ENCODE data around the gene RBCK1.
A peak's percentile ranks its signal among the peaks of the same experiment; 100 is the strongest.
"Not testable (repeated sequence)": the region's sequence is repeated elsewhere in the genome, so short reads cannot be mapped to it uniquely, and the experiment has no call there.

Gene RBCK1

GRCh38 chr20:370151-370600 is 37.9 kb upstream of the RBCK1 start:
- no peaks in the 10 kb centered on the region for H3K36me3 ChIP-seq (ENCODE audit: insufficient read depth, low read length)
- H3K4me1 ChIP-seq (ENCODE audit: insufficient read depth, low read length), result no peaks in the 10 kb centered on the region
- H2AFZ ChIP-seq (ENCODE audit: low read depth, low read length), result no peak overlapping the region
- peaks cover 2% of the 10 kb centered on the region for H3K27me3 ChIP-seq (ENCODE audit: insufficient read depth, low read length)
- no peaks in the 10 kb centered on the region for H3K9me3 ChIP-seq (ENCODE audit: low read length)
- no peak overlapping the region for H3K4me3 ChIP-seq (ENCODE audit: low read length)

- Histone ChIP-seq H3K9me3 (ENCODE audit: low read length) (no peaks in the 10 kb centered on the region), H3K4me1 (ENCODE audit: insufficient read depth, low read length) (no peaks in the 10 kb centered on the region), H2AFZ (ENCODE audit: low read depth, low read length) (no peak overlapping the region), H3K36me3 (ENCODE audit: insufficient read depth, low read length) (no peaks in the 10 kb centered on the region), H3K4me3 (ENCODE audit: low read length) (no peak overlapping the region), H3K27me3 (ENCODE audit: insufficient read depth, low read length) (peaks cover 2% of the 10 kb centered on the region)
Measured at GRCh38 chr20:370977-371754, 36.9 kb upstream of the RBCK1 start.

- Histone ChIP-seq H3K36me3 (ENCODE audit: insufficient read depth, low read length) (no peaks in the 10 kb centered on the region), H3K9me3 (ENCODE audit: low read length) (no peaks in the 10 kb centered on the region), H3K27me3 (ENCODE audit: insufficient read depth, low read length) (peaks cover 2% of the 10 kb centered on the region), H3K4me3 (ENCODE audit: low read length) (no peak overlapping the region), H3K4me1 (ENCODE audit: insufficient read depth, low read length) (no peaks in the 10 kb centered on the region), H2AFZ (ENCODE audit: low read depth, low read length) (no peak overlapping the region)
Measured at GRCh38 chr20:371755-372542, 36.1 kb upstream of the RBCK1 start.

GRCh38 chr20:372543-373082 is 35.5 kb upstream of the RBCK1 start:
- H3K27me3 ChIP-seq (ENCODE audit: insufficient read depth, low read length); H3K9me3 ChIP-seq (ENCODE audit: low read length); H3K36me3 ChIP-seq (ENCODE audit: insufficient read depth, low read length); H3K4me3 ChIP-seq (ENCODE audit: low read length); H2AFZ ChIP-seq (ENCODE audit: low read depth, low read length); H3K4me1 ChIP-seq (ENCODE audit: insufficient read depth, low read length): not testable (repeated sequence)

- H3K36me3 ChIP-seq (ENCODE audit: insufficient read depth, low read length), result no peaks in the 10 kb centered on the region
- H3K4me3 ChIP-seq (ENCODE audit: low read length), result no peak overlapping the region
Measured at GRCh38 chr20:373171-373890, 34.8 kb upstream of the RBCK1 start.

GRCh38 chr20:375265-375889 is 32.7 kb upstream of the RBCK1 start:
- H3K4me1 ChIP-seq (ENCODE audit: insufficient read depth, low read length), result no peaks in the 10 kb centered on the region
- no peaks in the 10 kb centered on the region for H3K36me3 ChIP-seq (ENCODE audit: insufficient read depth, low read length)
- H2AFZ ChIP-seq (ENCODE audit: low read depth, low read length), result no peak overlapping the region
- no peaks in the 10 kb centered on the region for H3K9me3 ChIP-seq (ENCODE audit: low read length)
- H3K4me3 ChIP-seq (ENCODE audit: low read length), result no peak overlapping the region
- H3K27me3 ChIP-seq (ENCODE audit: insufficient read depth, low read length), result peaks cover 3% of the 10 kb centered on the region

More at GRCh38 chr20:373171-373890, 34.8 kb upstream of the RBCK1 start:
- H3K9me3 ChIP-seq (ENCODE audit: low read length), result no peaks in the 10 kb centered on the region
- peaks cover 2% of the 10 kb centered on the region for H3K27me3 ChIP-seq (ENCODE audit: insufficient read depth, low read length)
- H2AFZ ChIP-seq (ENCODE audit: low read depth, low read length), result no peak overlapping the region
- no peaks in the 10 kb centered on the region for H3K4me1 ChIP-seq (ENCODE audit: insufficient read depth, low read length)

- no peaks in the 10 kb centered on the region for H3K4me1 ChIP-seq (ENCODE audit: insufficient read depth, low read length)
- no peak overlapping the region for H2AFZ ChIP-seq (ENCODE audit: low read depth, low read length)
- no peaks in the 10 kb centered on the region for H3K36me3 ChIP-seq (ENCODE audit: insufficient read depth, low read length)
- H3K27me3 ChIP-seq (ENCODE audit: insufficient read depth, low read length), result peaks cover 3% of the 10 kb centered on the region
- H3K9me3 ChIP-seq (ENCODE audit: low read length), result no peaks in the 10 kb centered on the region
- H3K4me3 ChIP-seq (ENCODE audit: low read length), result no peak overlapping the region
Measured at GRCh38 chr20:376089-376488, 32.0 kb upstream of the RBCK1 start.

GRCh38 chr20:376750-377149 is 31.3 kb upstream of the RBCK1 start:
- Histone ChIP-seq H3K4me1 (ENCODE audit: insufficient read depth, low read length) (peaks cover 4% of the 10 kb centered on the region), H3K4me3 (ENCODE audit: low read length) (no peak overlapping the region), H3K36me3 (ENCODE audit: insufficient read depth, low read length) (no peaks in the 10 kb centered on the region)

GRCh38 chr20:377578-377977 is 30.5 kb upstream of the RBCK1 start:
- H2AFZ ChIP-seq (ENCODE audit: low read depth, low read length); H3K4me1 ChIP-seq (ENCODE audit: insufficient read depth, low read length); H3K36me3 ChIP-seq (ENCODE audit: insufficient read depth, low read length); H3K4me3 ChIP-seq (ENCODE audit: low read length); H3K27me3 ChIP-seq (ENCODE audit: insufficient read depth, low read length); H3K9me3 ChIP-seq (ENCODE audit: low read length): not testable (repeated sequence)

More at GRCh38 chr20:376750-377149, 31.3 kb upstream of the RBCK1 start:
- H3K27me3 ChIP-seq (ENCODE audit: insufficient read depth, low read length), result peaks cover 3% of the 10 kb centered on the region
- no peaks in the 10 kb centered on the region for H3K9me3 ChIP-seq (ENCODE audit: low read length)
- H2AFZ ChIP-seq (ENCODE audit: low read depth, low read length), result no peak overlapping the region

GRCh38 chr20:378961-379336 is 29.1 kb upstream of the RBCK1 start:
- Histone ChIP-seq H3K36me3 (ENCODE audit: insufficient read depth, low read length) (no peaks in the 10 kb centered on the region), H3K4me3 (ENCODE audit: low read length) (no peak overlapping the region), H2AFZ (ENCODE audit: low read depth, low read length) (no peak overlapping the region), H3K9me3 (ENCODE audit: low read length) (no peaks in the 10 kb centered on the region), H3K4me1 (ENCODE audit: insufficient read depth, low read length) (peaks cover 7% of the 10 kb centered on the region), H3K27me3 (ENCODE audit: insufficient read depth, low read length) (peaks cover 3% of the 10 kb centered on the region)

- Histone ChIP-seq H3K4me1 (ENCODE audit: insufficient read depth, low read length) (peaks cover 7% of the 10 kb centered on the region), H3K27me3 (ENCODE audit: insufficient read depth, low read length) (peaks cover 3% of the 10 kb centered on the region), H2AFZ (ENCODE audit: low read depth, low read length) (peak overlapping the region; percentile 91), H3K36me3 (ENCODE audit: insufficient read depth, low read length) (no peaks in the 10 kb centered on the region), H3K4me3 (ENCODE audit: low read length) (peak overlapping the region; percentile 58), H3K9me3 (ENCODE audit: low read length) (no peaks in the 10 kb centered on the region)
Measured at GRCh38 chr20:380763-381580, 27.1 kb upstream of the RBCK1 start.

Measured in neuron (in vitro differentiated cells).